H54 (cell line): ENCODE data around the gene HSD11B2.

Source experiments
- DNase-seq: peaks from one replicate; pipeline ENCODE4 v3.0.0; 2011; ENCODE audit warnings: low spot score, mixed read lengths; ENCODE audit not compliant: insufficient read length
- FAIRE-seq: peaks from 3 replicates; lab custom pipeline; 2011; peaks lifted over from hg19 to GRCh38; lab: Jason Lieb, UNC
- POLR2A ChIP-seq: IDR thresholded peaks from 2 replicates; pipeline ENCODE4 v1.6.1; 2011; ENCODE audit warnings: low read depth, mild to moderate bottlenecking, low read length

The HSD11B2 gene

GRCh38 chr16:67451061-67451703 lies 20.3 kb downstream of the HSD11B2 start:
- FAIRE-seq (no peak), DNase-seq (no peak)
- no peak for TF ChIP-seq POLR2A

- FAIRE-seq: no peak
- TF ChIP-seq POLR2A: no peak
- DNase-seq: no peak
Observed at GRCh38 chr16:67451704-67452435, 20.9 kb downstream of the HSD11B2 start.

- TF ChIP-seq POLR2A: no peak
- FAIRE-seq (no peak), DNase-seq (no peak)
Observed at GRCh38 chr16:67454104-67454503, 23.2 kb downstream of the HSD11B2 start.

- FAIRE-seq (no peak), DNase-seq (no peak)
- no peak for TF ChIP-seq POLR2A
Observed at GRCh38 chr16:67454852-67455251, 23.9 kb downstream of the HSD11B2 start.

GRCh38 chr16:67456391-67457081 lies 25.6 kb downstream of the HSD11B2 start:
- FAIRE-seq: no peak
- TF ChIP-seq POLR2A: no peak
- DNase-seq: no peak

GRCh38 chr16:67457611-67458010 lies 26.7 kb downstream of the HSD11B2 start:
- no peak for TF ChIP-seq POLR2A
- FAIRE-seq (no peak), DNase-seq (no peak)

- FAIRE-seq (no peak), DNase-seq (no peak)
Observed at GRCh38 chr16:67458121-67458641, 27.3 kb downstream of the HSD11B2 start.

GRCh38 chr16:67459066-67459860 lies 28.3 kb downstream of the HSD11B2 start:
- TF ChIP-seq POLR2A: no peak
- FAIRE-seq (no peak), DNase-seq (no peak)

More at GRCh38 chr16:67458121-67458641, 27.3 kb downstream of the HSD11B2 start:
- TF ChIP-seq POLR2A: no peak

- no peak for TF ChIP-seq POLR2A
- DNase-seq (no peak), FAIRE-seq (no peak)
Observed at GRCh38 chr16:67459861-67460150, 28.9 kb downstream of the HSD11B2 start.

- TF ChIP-seq POLR2A: no peak
- DNase-seq (no peak), FAIRE-seq (no peak)
Observed at GRCh38 chr16:67460168-67460567, 29.2 kb downstream of the HSD11B2 start.

- FAIRE-seq (no peak), DNase-seq (no peak)
- no peak for TF ChIP-seq POLR2A
Observed at GRCh38 chr16:67460961-67461360, 30.0 kb downstream of the HSD11B2 start.

- DNase-seq (no peak), FAIRE-seq (no peak)
- no peak for TF ChIP-seq POLR2A
Observed at GRCh38 chr16:67461600-67462278, 30.8 kb downstream of the HSD11B2 start.

- TF ChIP-seq POLR2A: no peak
- no peak for FAIRE-seq
- DNase-seq: no peak
Observed at GRCh38 chr16:67462279-67462655, 31.3 kb downstream of the HSD11B2 start.

GRCh38 chr16:67463059-67463458 lies 32.1 kb downstream of the HSD11B2 start:
- FAIRE-seq (no peak), DNase-seq (no peak)
- TF ChIP-seq POLR2A: no peak
